K562 (cell line): ENCODE data around the gene PKD1.
"Not testable (repeated sequence)": the region's sequence is repeated elsewhere in the genome, so short reads cannot be mapped to it uniquely, and the experiment has no call there.

ENCODE experiments used
- EZH2 ChIP-seq: IDR thresholded peaks from 2 replicates; pipeline ENCODE4 v1.6.1; 2012; ENCODE audit warnings: low read depth, mild to moderate bottlenecking, inconsistent platforms, low read length, borderline replicate concordance
- HDAC2 ChIP-seq: fragments of 450-650 bp; IDR thresholded peaks from 2 replicates; pipeline ENCODE4 v1.6.1; 2016; ENCODE audit warnings: mild to moderate bottlenecking
- HDAC6 ChIP-seq: IDR thresholded peaks from 2 replicates; pipeline ENCODE4 v1.6.1; 2012; ENCODE audit warnings: low read depth, mild to moderate bottlenecking, control low read depth, inconsistent platforms, low read length, moderate library complexity

GRCh38 chr16:2117341-2117740 is 18.4 kb downstream of the PKD1 start:
- TF ChIP-seq HDAC2, EZH2, HDAC6: not testable (repeated sequence)
